ENCODE measurements around the gene ABCC10. TPM values are rescaled to one million over a fixed set of nuclear protein-coding genes. Genes with fewer than 3 reads are reported as not detected.

ABCC10 gene
- total RNA-seq, 1 experiment from 2014 or later: 28.4 TPM

- Histone ChIP-seq H2AFZ (peak overlapping the region; percentile 63; the same call in 1 of the 2 replicates), H3K36me3 (ENCODE audit: low read depth) (no peaks in the 10 kb centered on the region), H3K27ac (peak overlapping the region; percentile 62), H3K9me3 (ENCODE audit: insufficient read depth, low read depth) (no peaks in the 10 kb centered on the region), H3F3A (ENCODE audit: insufficient read depth, low read depth) (peaks cover 19% of the 10 kb centered on the region), H3K4me2 (peak overlapping the region; percentile 71), H4K20me1 (ENCODE audit: insufficient read depth) (no peaks in the 10 kb centered on the region), H3K9me2 (ENCODE audit: insufficient read depth) (no peaks in the 10 kb centered on the region), H3K27me3 (ENCODE audit: insufficient read depth, low read depth) (no peaks in the 10 kb centered on the region), H3K4me1 (replicated peaks; ENCODE audit: insufficient read depth) (peaks cover 40% of the 10 kb centered on the region), H3K4me3 (no peak overlapping the region), H3K79me2 (ENCODE audit: low read depth) (no peaks in the 10 kb centered on the region)
- DNase-seq: peak in 1 of 2 experiments; percentile 16
- intact Hi-C loops (cut with micrococcal nuclease; ENCODE audit: unreplicated experiment): no loop called here
- BruUV-seq (replicated peaks): no TSS peak
- ChIA-PET POLR2A (ENCODE audit: unreplicated experiment) (interaction anchor here (0.6 kb wide), 1 partner anchor 23 kb away, joined by 3 read pairs; no protein-coding TSS in a partner anchor), CTCF (interaction anchor here (0.5 to 0.6 kb wide), 2 partner anchors 42 to 61 kb away, joined by 3 to 4 read pairs; no protein-coding TSS in a partner anchor)
- TF ChIP-seq EZH2 (IDR thresholded peaks at IDR 0.05; ENCODE audit: low read depth) (no peak), CTCF (conservative IDR thresholded peaks at IDR 0.05) (no peak)
These were observed 31.6 kb upstream of the ABCC10 start for GRCh38 chr6:43395776-43396175.

- H3F3A ChIP-seq (ENCODE audit: insufficient read depth, low read depth): peaks cover 19% of the 10 kb centered on the region
- H3K27ac ChIP-seq: peak overlapping the region; percentile 62
- DNase-seq: peak; percentile 42 to 83
- H3K9me2 ChIP-seq (ENCODE audit: insufficient read depth): no peaks in the 10 kb centered on the region
- POLR2A ChIA-PET (ENCODE audit: unreplicated experiment): no interaction called here
- H2AFZ ChIP-seq: peak overlapping the region; percentile 67; the same call in 1 of the 2 replicates
- TF ChIP-seq EZH2 (IDR thresholded peaks at IDR 0.05; ENCODE audit: low read depth): no peak
- TF ChIP-seq CTCF (conservative IDR thresholded peaks at IDR 0.05): no peak
- H3K36me3 ChIP-seq (ENCODE audit: low read depth): no peaks in the 10 kb centered on the region
- no TSS peak for BruUV-seq (replicated peaks)
- H3K9me3 ChIP-seq (ENCODE audit: insufficient read depth, low read depth): no peaks in the 10 kb centered on the region
- no peaks in the 10 kb centered on the region for H3K27me3 ChIP-seq (ENCODE audit: insufficient read depth, low read depth)
- H3K4me2 ChIP-seq: peak overlapping the region; percentile 71
- no peaks in the 10 kb centered on the region for H4K20me1 ChIP-seq (ENCODE audit: insufficient read depth)
- H3K4me1 ChIP-seq (replicated peaks; ENCODE audit: insufficient read depth): peaks cover 40% of the 10 kb centered on the region
- CTCF ChIA-PET: interaction anchor here (0.5 to 0.7 kb wide), 2 partner anchors 61 to 128 kb away, joined by 4 to 6 read pairs; no protein-coding TSS in a partner anchor
- H3K79me2 ChIP-seq (ENCODE audit: low read depth): no peaks in the 10 kb centered on the region
- intact Hi-C loops (cut with micrococcal nuclease; ENCODE audit: unreplicated experiment): no loop called here
- H3K4me3 ChIP-seq: peak overlapping the region; percentile 22; the same call in 1 of the 2 replicates
These were observed 30.8 kb upstream of the ABCC10 start for GRCh38 chr6:43396408-43397149.

- H3K9me3 ChIP-seq (ENCODE audit: insufficient read depth, low read depth): no peaks in the 10 kb centered on the region; the same call in 1 of the 2 replicates
- TF ChIP-seq EZH2 (IDR thresholded peaks at IDR 0.05; ENCODE audit: low read depth): no peak
- no peak for TF ChIP-seq CTCF (conservative IDR thresholded peaks at IDR 0.05)
- H3F3A ChIP-seq (ENCODE audit: insufficient read depth, low read depth): peaks cover 22% of the 10 kb centered on the region
- BruUV-seq (replicated peaks): no TSS peak
- intact Hi-C loops (cut with micrococcal nuclease; ENCODE audit: unreplicated experiment): no loop called here
- 0 out of 2 replicates have a peak overlapping the region, but pooled peaks have one; percentile 1 for H3K4me2 ChIP-seq
- H3K79me2 ChIP-seq (ENCODE audit: low read depth): no peaks in the 10 kb centered on the region
- ChIA-PET CTCF (no interaction called here), POLR2A (ENCODE audit: unreplicated experiment) (no interaction called here)
- H3K9me2 ChIP-seq (ENCODE audit: insufficient read depth): no peaks in the 10 kb centered on the region
- no peaks in the 10 kb centered on the region for H3K36me3 ChIP-seq (ENCODE audit: low read depth)
- H4K20me1 ChIP-seq (ENCODE audit: insufficient read depth): no peaks in the 10 kb centered on the region
- no peak overlapping the region for H3K27ac ChIP-seq
- DNase-seq: no peak
- no peaks in the 10 kb centered on the region for H3K27me3 ChIP-seq (ENCODE audit: insufficient read depth, low read depth)
- H3K4me1 ChIP-seq (replicated peaks; ENCODE audit: insufficient read depth): peaks cover 44% of the 10 kb centered on the region
- no peak overlapping the region for H3K4me3 ChIP-seq
- no peak overlapping the region for H2AFZ ChIP-seq
These were observed 27.3 kb upstream of the ABCC10 start for GRCh38 chr6:43399932-43400487.
